ENCODE measurements around the gene H3-3A. TPM values are rescaled to one million over a fixed set of nuclear protein-coding genes. Genes with fewer than 3 reads are reported as not detected.

Gene H3-3A
- total RNA-seq, 1 donor = 148 TPM

GRCh38 chr1:226061068-226061840 lies 1.3 kb upstream of the H3-3A start:
- DNase-seq (ENCODE audit: low read depth) = peak; percentile 5
- TF ChIP-seq CTCF (IDR thresholded peaks at IDR 0.05; ENCODE audit: insufficient read depth, low read depth, low read length) = no peak
- peak overlapping the region; percentile 70 for H3K4me3 ChIP-seq (ENCODE audit: low read depth, low read length)

GRCh38 chr1:226061841-226062557 lies 517 bp upstream of the H3-3A start:
- H3K4me3 ChIP-seq (ENCODE audit: low read depth, low read length) = peak overlapping the region; percentile 70
- no peak for TF ChIP-seq CTCF (IDR thresholded peaks at IDR 0.05; ENCODE audit: insufficient read depth, low read depth, low read length)
- DNase-seq (ENCODE audit: low read depth) = peak; percentile 78

GRCh38 chr1:226063224-226063976 lies 884 bp downstream of the H3-3A start:
- TF ChIP-seq CTCF (IDR thresholded peaks at IDR 0.05; ENCODE audit: insufficient read depth, low read depth, low read length) = no peak
- H3K4me3 ChIP-seq (ENCODE audit: low read depth, low read length) = peak overlapping the region; percentile 92
- peak; percentile 62 for DNase-seq (ENCODE audit: low read depth)

GRCh38 chr1:226063977-226064815 lies 1.7 kb downstream of the H3-3A start:
- DNase-seq (ENCODE audit: low read depth) = peak; percentile 20
- peak overlapping the region; percentile 92 for H3K4me3 ChIP-seq (ENCODE audit: low read depth, low read length)
- peak; percentile 70 for TF ChIP-seq CTCF (IDR thresholded peaks at IDR 0.05; ENCODE audit: insufficient read depth, low read depth, low read length)

GRCh38 chr1:226064816-226065248 lies 2.3 kb downstream of the H3-3A start:
- peak overlapping the region; percentile 92 for H3K4me3 ChIP-seq (ENCODE audit: low read depth, low read length)
- peak; percentile 80 for TF ChIP-seq CTCF (IDR thresholded peaks at IDR 0.05; ENCODE audit: insufficient read depth, low read depth, low read length)
- peak; percentile 71 for DNase-seq (ENCODE audit: low read depth)
